HEK293 (cell line): ENCODE data around the gene ATP6V0B.
A peak's percentile ranks its signal among the peaks of the same experiment; 100 is the strongest.

Experiments
- EGR2 ChIP-seq: fragments of 450-650 bp; formaldehyde crosslinking; IDR thresholded peaks from 2 replicates; pipeline ENCODE4 v1.5.1; 2016; ENCODE audit warnings: low read depth, missing biosample characterization, missing genetic modification characterization
- FEZF1 ChIP-seq: fragments of 450-650 bp; formaldehyde crosslinking; IDR thresholded peaks from 2 replicates; pipeline ENCODE4 v1.5.1; 2016; ENCODE audit warnings: missing biosample characterization, missing genetic modification characterization
- SETDB1 ChIP-seq: IDR thresholded peaks from one replicate; pipeline ENCODE4 v1.6.1; 2017; ENCODE audit warnings: mild to moderate bottlenecking, low read length, moderate library complexity, mixed read lengths; ENCODE audit not compliant: insufficient read length
- SP3 ChIP-seq: fragments of 450-650 bp; formaldehyde crosslinking; IDR thresholded peaks from 2 replicates; pipeline ENCODE4 v1.5.1; 2016; ENCODE audit warnings: missing biosample characterization, missing genetic modification characterization
- WT1 ChIP-seq: fragments of 450-650 bp; formaldehyde crosslinking; IDR thresholded peaks from 2 replicates; pipeline ENCODE4 v1.5.1; 2016; ENCODE audit warnings: missing biosample characterization, missing genetic modification characterization
- YY1 ChIP-seq: fragments of 450-650 bp; formaldehyde crosslinking; IDR thresholded peaks from 2 replicates; pipeline ENCODE4 v1.5.1; 2018; ENCODE audit warnings: missing biosample characterization, missing genetic modification characterization
- YY2 ChIP-seq: fragments of 450-650 bp; formaldehyde crosslinking; IDR thresholded peaks from 2 replicates; pipeline ENCODE4 v1.5.1; 2016; ENCODE audit warnings: missing biosample characterization, missing genetic modification characterization
- ZNF10 ChIP-seq: fragments of 450-650 bp; formaldehyde crosslinking; IDR thresholded peaks from 2 replicates; pipeline ENCODE4 v1.5.1; 2017; ENCODE audit warnings: missing biosample characterization, missing genetic modification characterization
- ZNF112 ChIP-seq: fragments of 450-650 bp; formaldehyde crosslinking; IDR thresholded peaks from 2 replicates; pipeline ENCODE4 v1.5.0; 2017; ENCODE audit warnings: missing biosample characterization, missing genetic modification characterization
- ZNF121 ChIP-seq: fragments of 450-650 bp; formaldehyde crosslinking; IDR thresholded peaks from 2 replicates; pipeline ENCODE4 v1.5.1; 2016; ENCODE audit warnings: missing biosample characterization, missing genetic modification characterization
- ZNF133 ChIP-seq: fragments of 450-650 bp; formaldehyde crosslinking; IDR thresholded peaks from 2 replicates; pipeline ENCODE4 v1.5.1; 2016; ENCODE audit warnings: missing biosample characterization, missing genetic modification characterization
- ZNF140 ChIP-seq: fragments of 450-650 bp; formaldehyde crosslinking; IDR thresholded peaks from 2 replicates; pipeline ENCODE4 v1.5.1; 2016; ENCODE audit warnings: missing biosample characterization, missing genetic modification characterization
- ZNF157 ChIP-seq: fragments of 450-650 bp; formaldehyde crosslinking; IDR thresholded peaks from 2 replicates; pipeline ENCODE4 v1.5.1; 2016; ENCODE audit warnings: missing biosample characterization, missing genetic modification characterization
- ZNF24 ChIP-seq: fragments of 450-650 bp; formaldehyde crosslinking; IDR thresholded peaks from 2 replicates; pipeline ENCODE4 v1.5.1; 2016; ENCODE audit warnings: missing biosample characterization, missing genetic modification characterization
- ZNF302 ChIP-seq: fragments of 450-650 bp; formaldehyde crosslinking; IDR thresholded peaks from 2 replicates; pipeline ENCODE4 v1.5.1; 2016; ENCODE audit warnings: missing biosample characterization, missing genetic modification characterization, low read depth
- ZNF324 ChIP-seq: fragments of 450-650 bp; formaldehyde crosslinking; IDR thresholded peaks from 2 replicates; pipeline ENCODE4 v1.5.1; 2016; ENCODE audit warnings: missing biosample characterization, missing genetic modification characterization
- ZNF362 ChIP-seq: fragments of 450-650 bp; formaldehyde crosslinking; IDR thresholded peaks from 2 replicates; pipeline ENCODE4 v1.5.1; 2016; ENCODE audit warnings: missing biosample characterization, missing genetic modification characterization
- ZNF391 ChIP-seq: fragments of 450-650 bp; formaldehyde crosslinking; IDR thresholded peaks from 2 replicates; pipeline ENCODE4 v1.5.1; 2016; ENCODE audit warnings: low read depth, missing biosample characterization, missing genetic modification characterization, borderline replicate concordance
- ZNF48 ChIP-seq: fragments of 450-650 bp; formaldehyde crosslinking; IDR thresholded peaks from 2 replicates; pipeline ENCODE4 v1.5.1; 2016; ENCODE audit warnings: missing biosample characterization, missing genetic modification characterization
- ZNF530 ChIP-seq: fragments of 450-650 bp; formaldehyde crosslinking; IDR thresholded peaks from 2 replicates; pipeline ENCODE4 v1.5.1; 2016; ENCODE audit warnings: low read depth, missing biosample characterization, missing genetic modification characterization
- ZNF626 ChIP-seq: fragments of 450-650 bp; sonication (Bioruptor Pico); formaldehyde crosslinking; IDR thresholded peaks from 2 replicates; pipeline ENCODE4 v1.5.1; 2018; ENCODE audit warnings: missing biosample characterization, missing genetic modification characterization, inconsistent platforms
- ZNF670 ChIP-seq: fragments of 450-650 bp; formaldehyde crosslinking; IDR thresholded peaks from 2 replicates; pipeline ENCODE4 v1.5.1; 2016; ENCODE audit warnings: missing biosample characterization, missing genetic modification characterization, low read depth
- ZNF837 ChIP-seq: fragments of 450-650 bp; formaldehyde crosslinking; IDR thresholded peaks from 2 replicates; pipeline ENCODE4 v1.5.1; 2016; ENCODE audit warnings: missing biosample characterization, missing genetic modification characterization
- ZSCAN18 ChIP-seq: fragments of 450-650 bp; formaldehyde crosslinking; IDR thresholded peaks from 2 replicates; pipeline ENCODE4 v1.5.1; 2016; ENCODE audit warnings: missing biosample characterization, missing genetic modification characterization
- TF ChIP-seq, protein P1 (sequence below): fragments of 450-650 bp; formaldehyde crosslinking; IDR thresholded peaks from 2 replicates; pipeline ENCODE4 v1.5.1; 2016; ENCODE audit warnings: missing biosample characterization, missing genetic modification characterization
- TF ChIP-seq, protein P2 (sequence below): fragments of 450-650 bp; formaldehyde crosslinking; IDR thresholded peaks from 2 replicates; pipeline ENCODE4 v1.5.1; 2016; ENCODE audit warnings: missing biosample characterization, missing genetic modification characterization
- TF ChIP-seq, protein P3 (sequence below): fragments of 450-650 bp; formaldehyde crosslinking; IDR thresholded peaks from 2 replicates; pipeline ENCODE4 v1.5.1; 2017; ENCODE audit warnings: missing biosample characterization, missing genetic modification characterization
- TF ChIP-seq, protein P4 (sequence below): fragments of 450-650 bp; formaldehyde crosslinking; IDR thresholded peaks from 2 replicates; pipeline ENCODE4 v1.5.1; 2017; ENCODE audit warnings: missing biosample characterization, missing genetic modification characterization

The ATP6V0B gene

GRCh38 chr1:43974443-43975248 lies at the start of gene ATP6V0B (continued):
- TF ChIP-seq, protein P1, sequence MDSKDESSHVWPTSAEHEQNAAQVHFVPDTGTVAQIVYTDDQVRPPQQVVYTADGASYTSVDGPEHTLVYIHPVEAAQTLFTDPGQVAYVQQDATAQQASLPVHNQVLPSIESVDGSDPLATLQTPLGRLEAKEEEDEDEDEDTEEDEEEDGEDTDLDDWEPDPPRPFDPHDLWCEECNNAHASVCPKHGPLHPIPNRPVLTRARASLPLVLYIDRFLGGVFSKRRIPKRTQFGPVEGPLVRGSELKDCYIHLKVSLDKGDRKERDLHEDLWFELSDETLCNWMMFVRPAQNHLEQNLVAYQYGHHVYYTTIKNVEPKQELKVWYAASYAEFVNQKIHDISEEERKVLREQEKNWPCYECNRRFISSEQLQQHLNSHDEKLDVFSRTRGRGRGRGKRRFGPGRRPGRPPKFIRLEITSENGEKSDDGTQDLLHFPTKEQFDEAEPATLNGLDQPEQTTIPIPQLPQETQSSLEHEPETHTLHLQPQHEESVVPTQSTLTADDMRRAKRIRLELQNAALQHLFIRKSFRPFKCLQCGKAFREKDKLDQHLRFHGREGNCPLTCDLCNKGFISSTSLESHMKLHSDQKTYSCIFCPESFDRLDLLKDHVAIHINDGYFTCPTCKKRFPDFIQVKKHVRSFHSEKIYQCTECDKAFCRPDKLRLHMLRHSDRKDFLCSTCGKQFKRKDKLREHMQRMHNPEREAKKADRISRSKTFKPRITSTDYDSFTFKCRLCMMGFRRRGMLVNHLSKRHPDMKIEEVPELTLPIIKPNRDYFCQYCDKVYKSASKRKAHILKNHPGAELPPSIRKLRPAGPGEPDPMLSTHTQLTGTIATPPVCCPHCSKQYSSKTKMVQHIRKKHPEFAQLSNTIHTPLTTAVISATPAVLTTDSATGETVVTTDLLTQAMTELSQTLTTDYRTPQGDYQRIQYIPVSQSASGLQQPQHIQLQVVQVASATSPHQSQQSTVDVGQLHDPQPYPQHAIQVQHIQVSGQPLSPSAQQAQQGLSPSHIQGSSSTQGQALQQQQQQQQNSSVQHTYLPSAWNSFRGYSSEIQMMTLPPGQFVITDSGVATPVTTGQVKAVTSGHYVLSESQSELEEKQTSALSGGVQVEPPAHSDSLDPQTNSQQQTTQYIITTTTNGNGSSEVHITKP (tag by site-specific recombination) = no peak; the same call in 1 of the 2 replicates
- TF ChIP-seq ZNF140 = no peak
- TF ChIP-seq, protein P2, sequence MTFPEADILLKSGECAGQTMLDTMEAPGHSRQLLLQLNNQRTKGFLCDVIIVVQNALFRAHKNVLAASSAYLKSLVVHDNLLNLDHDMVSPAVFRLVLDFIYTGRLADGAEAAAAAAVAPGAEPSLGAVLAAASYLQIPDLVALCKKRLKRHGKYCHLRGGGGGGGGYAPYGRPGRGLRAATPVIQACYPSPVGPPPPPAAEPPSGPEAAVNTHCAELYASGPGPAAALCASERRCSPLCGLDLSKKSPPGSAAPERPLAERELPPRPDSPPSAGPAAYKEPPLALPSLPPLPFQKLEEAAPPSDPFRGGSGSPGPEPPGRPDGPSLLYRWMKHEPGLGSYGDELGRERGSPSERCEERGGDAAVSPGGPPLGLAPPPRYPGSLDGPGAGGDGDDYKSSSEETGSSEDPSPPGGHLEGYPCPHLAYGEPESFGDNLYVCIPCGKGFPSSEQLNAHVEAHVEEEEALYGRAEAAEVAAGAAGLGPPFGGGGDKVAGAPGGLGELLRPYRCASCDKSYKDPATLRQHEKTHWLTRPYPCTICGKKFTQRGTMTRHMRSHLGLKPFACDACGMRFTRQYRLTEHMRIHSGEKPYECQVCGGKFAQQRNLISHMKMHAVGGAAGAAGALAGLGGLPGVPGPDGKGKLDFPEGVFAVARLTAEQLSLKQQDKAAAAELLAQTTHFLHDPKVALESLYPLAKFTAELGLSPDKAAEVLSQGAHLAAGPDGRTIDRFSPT (tag by site-specific recombination) = peak; percentile 41; the same call in 1 of the 2 replicates
- TF ChIP-seq YY2 (tag by site-specific recombination) = peak; percentile 63
- no peak for TF ChIP-seq ZNF362 (tag by site-specific recombination)
- no peak for TF ChIP-seq ZNF133 (tag by site-specific recombination)
- 0 out of 2 replicates have a peak, but pooled peaks have one; percentile 8 for TF ChIP-seq ZNF121 (tag by site-specific recombination)
- TF ChIP-seq YY1 (tag by site-specific recombination) = peak; percentile 78
- TF ChIP-seq ZNF626 (tag by site-specific recombination) = no peak
- TF ChIP-seq ZNF157 (tag by site-specific recombination) = no peak
- no peak for TF ChIP-seq ZNF837 (tag by site-specific recombination)
- peak; percentile 51; the same call in 1 of the 2 replicates for TF ChIP-seq EGR2 (tag by site-specific recombination)
- no peak for TF ChIP-seq ZSCAN18 (tag by site-specific recombination)
- TF ChIP-seq ZNF324 (tag by site-specific recombination) = no peak; the same call in 1 of the 2 replicates
- TF ChIP-seq SP3 (tag by site-specific recombination) = peak; percentile 76
- no peak for TF ChIP-seq SETDB1
- TF ChIP-seq, protein P3, sequence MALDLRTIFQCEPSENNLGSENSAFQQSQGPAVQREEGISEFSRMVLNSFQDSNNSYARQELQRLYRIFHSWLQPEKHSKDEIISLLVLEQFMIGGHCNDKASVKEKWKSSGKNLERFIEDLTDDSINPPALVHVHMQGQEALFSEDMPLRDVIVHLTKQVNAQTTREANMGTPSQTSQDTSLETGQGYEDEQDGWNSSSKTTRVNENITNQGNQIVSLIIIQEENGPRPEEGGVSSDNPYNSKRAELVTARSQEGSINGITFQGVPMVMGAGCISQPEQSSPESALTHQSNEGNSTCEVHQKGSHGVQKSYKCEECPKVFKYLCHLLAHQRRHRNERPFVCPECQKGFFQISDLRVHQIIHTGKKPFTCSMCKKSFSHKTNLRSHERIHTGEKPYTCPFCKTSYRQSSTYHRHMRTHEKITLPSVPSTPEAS = no peak
- TF ChIP-seq ZNF391 = no peak
- peak; percentile 31; the same call in 1 of the 2 replicates for TF ChIP-seq ZNF10 (tag by site-specific recombination)
- no peak for TF ChIP-seq ZNF302 (tag by site-specific recombination)
- TF ChIP-seq WT1 = peak; percentile 13; the same call in 1 of the 2 replicates
- TF ChIP-seq ZNF48 (tag by site-specific recombination) = no peak
- TF ChIP-seq, protein P4, sequence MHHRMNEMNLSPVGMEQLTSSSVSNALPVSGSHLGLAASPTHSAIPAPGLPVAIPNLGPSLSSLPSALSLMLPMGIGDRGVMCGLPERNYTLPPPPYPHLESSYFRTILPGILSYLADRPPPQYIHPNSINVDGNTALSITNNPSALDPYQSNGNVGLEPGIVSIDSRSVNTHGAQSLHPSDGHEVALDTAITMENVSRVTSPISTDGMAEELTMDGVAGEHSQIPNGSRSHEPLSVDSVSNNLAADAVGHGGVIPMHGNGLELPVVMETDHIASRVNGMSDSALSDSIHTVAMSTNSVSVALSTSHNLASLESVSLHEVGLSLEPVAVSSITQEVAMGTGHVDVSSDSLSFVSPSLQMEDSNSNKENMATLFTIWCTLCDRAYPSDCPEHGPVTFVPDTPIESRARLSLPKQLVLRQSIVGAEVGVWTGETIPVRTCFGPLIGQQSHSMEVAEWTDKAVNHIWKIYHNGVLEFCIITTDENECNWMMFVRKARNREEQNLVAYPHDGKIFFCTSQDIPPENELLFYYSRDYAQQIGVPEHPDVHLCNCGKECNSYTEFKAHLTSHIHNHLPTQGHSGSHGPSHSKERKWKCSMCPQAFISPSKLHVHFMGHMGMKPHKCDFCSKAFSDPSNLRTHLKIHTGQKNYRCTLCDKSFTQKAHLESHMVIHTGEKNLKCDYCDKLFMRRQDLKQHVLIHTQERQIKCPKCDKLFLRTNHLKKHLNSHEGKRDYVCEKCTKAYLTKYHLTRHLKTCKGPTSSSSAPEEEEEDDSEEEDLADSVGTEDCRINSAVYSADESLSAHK (tag by site-specific recombination) = peak; percentile 6; the same call in 1 of the 2 replicates
- no peak for TF ChIP-seq ZNF112
- no peak for TF ChIP-seq ZNF24 (tag by site-specific recombination)
- TF ChIP-seq ZNF670 (tag by site-specific recombination) = no peak
- TF ChIP-seq FEZF1 = peak; percentile 75
- no peak for TF ChIP-seq ZNF530
